Smooth muscle cell (in vitro differentiated cells): ENCODE results near the gene UNC13A. TPM values are rescaled to one million over a fixed set of nuclear protein-coding genes. Genes with fewer than 3 reads are reported as not detected.
A peak's percentile ranks its signal among the peaks of the same experiment; 100 is the strongest.

Experiments used
- DNase-seq: peaks from one replicate; lab custom pipeline; 2025; ENCODE audit not compliant: unreplicated experiment; lab: John Stamatoyannopoulos, UW
- H2AFZ ChIP-seq: fragments of 200-600 bp; sonication (generic); 2 replicates; pipeline ENCODE4 v1.6.0; 2016; ENCODE audit warnings: antibody characterized with exemption, low read depth, mild to moderate bottlenecking
- H3F3A ChIP-seq: fragments of 200-600 bp; sonication (generic); 2 replicates; pipeline ENCODE4 v1.6.0; 2017; ENCODE audit warnings: antibody characterized with exemption, low read depth
- H3K27ac ChIP-seq: fragments of 200-600 bp; sonication (generic); 2 replicates; pipeline ENCODE4 v1.5.1; 2016; ENCODE audit warnings: low read depth, mild to moderate bottlenecking
- H3K27me3 ChIP-seq: fragments of 200-600 bp; sonication (generic); 2 replicates; pipeline ENCODE4 v1.6.1; 2016; ENCODE audit warnings: low read depth, mild to moderate bottlenecking
- H3K36me3 ChIP-seq: fragments of 200-600 bp; sonication (generic); 2 replicates; pipeline ENCODE4 v1.5.1; 2016; ENCODE audit warnings: low read depth
- H3K4me1 ChIP-seq: fragments of 200-600 bp; sonication (generic); 2 replicates; pipeline ENCODE4 v1.5.1; 2016; ENCODE audit warnings: low read depth
- H3K4me2 ChIP-seq: fragments of 200-600 bp; sonication (generic); 2 replicates; pipeline ENCODE4 v1.6.0; 2016; ENCODE audit warnings: mild to moderate bottlenecking
- H3K4me3 ChIP-seq: fragments of 200-600 bp; sonication (generic); 2 replicates; pipeline ENCODE4 v1.5.1; 2016; ENCODE audit warnings: mild to moderate bottlenecking
- H3K79me2 ChIP-seq: fragments of 200-600 bp; sonication (generic); 2 replicates; pipeline ENCODE4 v1.6.0; 2016; ENCODE audit warnings: low read depth, mild to moderate bottlenecking
- H3K9ac ChIP-seq: fragments of 200-600 bp; sonication (generic); 2 replicates; pipeline ENCODE4 v1.6.0; 2016; ENCODE audit warnings: low read depth
- H3K9me3 ChIP-seq: fragments of 200-600 bp; sonication (generic); replicated peaks from 2 replicates; pipeline ENCODE4 v1.5.1; 2016; ENCODE audit warnings: low read depth
- H4K20me1 ChIP-seq: fragments of 200-600 bp; sonication (generic); 2 replicates; pipeline ENCODE4 v1.6.0; 2016; ENCODE audit warnings: low read depth
- CTCF ChIP-seq: fragments of 200-600 bp; sonication (generic); IDR thresholded peaks from 2 replicates; pipeline ENCODE4 v1.5.1; 2017; ENCODE audit warnings: borderline replicate concordance, mild to moderate bottlenecking, antibody characterized with exemption; ENCODE audit not compliant: insufficient read depth, poor library complexity, severe bottlenecking
- WGBS: methylation state at CpG from one replicate; pipeline ENCODE4 v1.1.7; 2016; ENCODE audit warnings: low lambda C conversion rate; 5-methylcytosine and 5-hydroxymethylcytosine counted together
- polyA plus RNA-seq: library from polyadenylated mRNA; unstranded; fragments of >200 nt; fragmentation: Nextera tagmentation; extraction: Ambion mirVana; gene quantifications from 2 replicates; pipeline ENCODE4 v1.2.1, GENCODE V29; 2016
- total RNA-seq: library from RNA; depleted of rRNA; stranded (reverse); fragments of >200 nt; gene quantifications from 2 replicates; pipeline ENCODE4 v1.2.3, GENCODE V29; 2014

Gene UNC13A
- total and polyA plus RNA-seq, 2 experiments from 2014 or later = 0.21 to 2.1 TPM

- H3K4me2 ChIP-seq = peak overlapping the region; percentile 73
- no peak overlapping the region for H3K27ac ChIP-seq
- H3K36me3 ChIP-seq = no peaks in the 10 kb centered on the region
- no peaks in the 10 kb centered on the region for H3K27me3 ChIP-seq
- no peak for DNase-seq
- no peak overlapping the region for H2AFZ ChIP-seq
- no peak overlapping the region for H3K9ac ChIP-seq
- H3K9me3 ChIP-seq = no peaks in the 10 kb centered on the region
- 77% methylated on average over 27 of the region's 28 CpGs for WGBS
- H3K4me3 ChIP-seq = peak overlapping the region; percentile 16
- H3K4me1 ChIP-seq = no peaks in the 10 kb centered on the region
- no peaks in the 10 kb centered on the region for H4K20me1 ChIP-seq
- H3F3A ChIP-seq = no peaks in the 10 kb centered on the region
- no peak for TF ChIP-seq CTCF
- H3K79me2 ChIP-seq = no peaks in the 10 kb centered on the region
Measured at GRCh38 chr19:17616961-17617806, 71.0 kb downstream of the UNC13A start.

- H3K79me2 ChIP-seq = no peaks in the 10 kb centered on the region
- 54% methylated on average over 11 of the region's 11 CpGs for WGBS
- no peak for TF ChIP-seq CTCF
- peak overlapping the region; percentile 16 for H3K4me3 ChIP-seq
- no peaks in the 10 kb centered on the region for H3K36me3 ChIP-seq
- no peaks in the 10 kb centered on the region for H4K20me1 ChIP-seq
- H3K9me3 ChIP-seq = no peaks in the 10 kb centered on the region
- H3F3A ChIP-seq = no peaks in the 10 kb centered on the region
- H3K4me1 ChIP-seq = no peaks in the 10 kb centered on the region
- no peak overlapping the region for H2AFZ ChIP-seq
- no peak overlapping the region for H3K9ac ChIP-seq
- peak overlapping the region; percentile 73 for H3K4me2 ChIP-seq
- DNase-seq = no peak
- no peaks in the 10 kb centered on the region for H3K27me3 ChIP-seq
- no peak overlapping the region for H3K27ac ChIP-seq
Measured at GRCh38 chr19:17616686-17616960, 71.5 kb downstream of the UNC13A start.

- Histone ChIP-seq H3K4me2 (peak overlapping the region; percentile 73), H3K4me1 (no peaks in the 10 kb centered on the region), H3K27me3 (no peaks in the 10 kb centered on the region), H3K27ac (no peak overlapping the region), H4K20me1 (no peaks in the 10 kb centered on the region), H3K9ac (no peak overlapping the region), H3F3A (no peaks in the 10 kb centered on the region), H3K4me3 (peak overlapping the region; percentile 16), H2AFZ (no peak overlapping the region), H3K79me2 (no peaks in the 10 kb centered on the region), H3K9me3 (no peaks in the 10 kb centered on the region), H3K36me3 (no peaks in the 10 kb centered on the region)
- DNase-seq = no peak
- whole genome bisulfite sequencing = 52% methylated on average over 22 of the region's 27 CpGs
- TF ChIP-seq CTCF = no peak
Measured at GRCh38 chr19:17615889-17616685, 72.1 kb downstream of the UNC13A start.
